Retina (tissue), 1 donor: ENCODE data around the gene DCBLD2.

Experiments used
- DNase-seq: peaks from one replicate; pipeline ENCODE4 v3.0.0-alpha.2; 2016

The DCBLD2 gene

GRCh38 chr3:98901392-98902350 lies at the start of gene DCBLD2:
Gene DCBLD2, minus strand, starts transcription at chr3:98901695. Its CDS starts 369 bp downstream, at chr3:98901326.
- peak; percentile 98 for DNase-seq

GRCh38 chr3:98945666-98946065 lies 44.2 kb upstream of the DCBLD2 start:
- no peak for DNase-seq

GRCh38 chr3:98945101-98945524 lies 43.6 kb upstream of the DCBLD2 start:
- no peak for DNase-seq

- no peak for DNase-seq
These were observed 28.9 kb upstream of the DCBLD2 start for GRCh38 chr3:98930413-98930812.

- DNase-seq: no peak
These were observed 20.5 kb upstream of the DCBLD2 start for GRCh38 chr3:98921957-98922356.

- no peak for DNase-seq
These were observed 18.7 kb upstream of the DCBLD2 start for GRCh38 chr3:98920166-98920565.

GRCh38 chr3:98918586-98918985 lies 17.1 kb upstream of the DCBLD2 start:
- no peak for DNase-seq

- DNase-seq: no peak
These were observed 16.1 kb upstream of the DCBLD2 start for GRCh38 chr3:98917608-98918007.

GRCh38 chr3:98914210-98915080 lies 12.9 kb upstream of the DCBLD2 start:
- DNase-seq: peak; percentile 72

GRCh38 chr3:98912448-98912847 lies 11.0 kb upstream of the DCBLD2 start:
- DNase-seq: no peak

- no peak for DNase-seq
These were observed 4.7 kb upstream of the DCBLD2 start for GRCh38 chr3:98906230-98906629.

GRCh38 chr3:98903705-98904481 lies 2.4 kb upstream of the DCBLD2 start:
- DNase-seq: no peak

GRCh38 chr3:98903099-98903498 lies 1.6 kb upstream of the DCBLD2 start:
- no peak for DNase-seq

GRCh38 chr3:98902351-98902740 lies 851 bp upstream of the DCBLD2 start:
- no peak for DNase-seq

- DNase-seq: no peak
These were observed 440 bp downstream of the DCBLD2 start for GRCh38 chr3:98901119-98901391.

- DNase-seq: no peak
These were observed 1.0 kb downstream of the DCBLD2 start for GRCh38 chr3:98900265-98901118.

GRCh38 chr3:98897701-98898100 lies 3.8 kb downstream of the DCBLD2 start:
- DNase-seq: no peak

- DNase-seq: no peak
These were observed 6.5 kb downstream of the DCBLD2 start for GRCh38 chr3:98894791-98895576.

- no peak for DNase-seq
These were observed 7.8 kb downstream of the DCBLD2 start for GRCh38 chr3:98893740-98894139.

- DNase-seq: no peak
These were observed 9.2 kb downstream of the DCBLD2 start for GRCh38 chr3:98892263-98892662.
